Gastroesophageal sphincter (tissue), 4 donors: ENCODE data around the gene HUWE1. TPM values are rescaled to one million over a fixed set of nuclear protein-coding genes. Genes with fewer than 3 reads are reported as not detected.

Source experiments
- ATAC-seq: fragments of 150-250 bp; one replicate; pipeline ENCODE4 v1.9.1; 2016; ENCODE audit warnings: mild to moderate bottlenecking, moderate library complexity
- H3K27ac ChIP-seq, 4 donors: fragments of 200-600 bp; sonication (generic) in 3 of 4; 1 replicate in 3 of 4; 2 replicates in 1 of 4; pipeline ENCODE4 v1.5.1; 2016 to 2019
- H3K27me3 ChIP-seq: fragments of 200-600 bp; sonication (generic); one replicate; pipeline ENCODE4 v1.5.1; 2019
- H3K36me3 ChIP-seq, 2 donors: fragments of 200-600 bp; sonication (generic); one replicate each; pipeline ENCODE4 v1.5.1; 2019; ENCODE audit warnings: control low read depth in 1 of 2
- H3K4me1 ChIP-seq, 3 donors: fragments of 200-600 bp; sonication (generic); 1 replicate in 2 of 3; 2 replicates in 1 of 3; pipeline ENCODE4 v1.5.1; 2016 to 2019; ENCODE audit warnings: control low read depth in 2 of 3
- H3K4me3 ChIP-seq, 2 donors: fragments of 200-600 bp; sonication (generic); one replicate each; pipeline ENCODE4 v1.5.1; 2019; ENCODE audit warnings: mild to moderate bottlenecking in 1 of 2, moderate library complexity in 1 of 2
- H3K9me3 ChIP-seq, 3 donors: fragments of 200-600 bp; sonication (generic); one replicate each; pipeline ENCODE4 v1.5.1; 2017 to 2019; ENCODE audit warnings: control low read depth in 2 of 3
- CTCF ChIP-seq, 4 experiments: fragments of 200-600 bp in 2 of 4; fragments of 450-650 bp in 2 of 4; sonication (generic) in 1 of 4; IDR thresholded peaks; one replicate each; pipeline ENCODE4 v1.5.1; 2017 to 2019; ENCODE audit warnings: antibody characterized with exemption in 4 of 4, mild to moderate bottlenecking in 2 of 4, moderate library complexity in 2 of 4
- EP300 ChIP-seq: sonication (generic); formaldehyde crosslinking; IDR thresholded peaks from one replicate; pipeline ENCODE4 v1.6.1; 2017; ENCODE audit warnings: antibody characterized with exemption, mild to moderate bottlenecking
- POLR2A ChIP-seq, 2 donors: fragments of 450-650 bp; IDR thresholded peaks; one replicate each; pipeline ENCODE4 v1.6.1; 2017; ENCODE audit warnings: antibody characterized with exemption in 2 of 2, mild to moderate bottlenecking in 2 of 2, moderate library complexity in 1 of 2
- POLR2AphosphoS5 ChIP-seq: sonication (generic); formaldehyde crosslinking; IDR thresholded peaks from one replicate; pipeline ENCODE4 v1.6.1; 2017; ENCODE audit warnings: antibody characterized with exemption
- WGBS, 2 donors: methylation state at CpG; one replicate each; pipeline ENCODE4 v1.1.5; 2018; ENCODE audit warnings: low coverage in 1 of 2; 5-methylcytosine and 5-hydroxymethylcytosine counted together
- total RNA-seq, 4 donors: library from RNA; depleted of rRNA; stranded (reverse); fragments of >200 nt; gene quantifications; one replicate each; pipeline ENCODE4 v1.1.0, GENCODE V29; 2016

Gene HUWE1
- total RNA-seq, 4 donors from 2014 or later, result 103 to 170 (median 113) TPM

- peaks cover 0 to 79% of the 10 kb centered on the region in 2 donors for H3K36me3 ChIP-seq
- no peaks in the 10 kb centered on the region for H3K27me3 ChIP-seq
- no peak for ATAC-seq
- TF ChIP-seq EP300 (no peak), CTCF (IDR thresholded peaks at IDR 0.05) (no peak), POLR2AphosphoS5 (no peak), POLR2A (IDR thresholded peaks at IDR 0.05) (no peak)
- 94 to 95% methylated on average over 2 to 3 of the region's 3 CpGs for WGBS, 2 donors
- H3K4me1 ChIP-seq, result no peaks in the 10 kb centered on the region
- H3K27ac ChIP-seq, result no peak overlapping the region
- no peak overlapping the region for H3K4me3 ChIP-seq
- H3K9me3 ChIP-seq, result no peaks in the 10 kb centered on the region
Measured at GRCh38 chrX:53644751-53645150, 41.8 kb downstream of the HUWE1 start.

DNA sequence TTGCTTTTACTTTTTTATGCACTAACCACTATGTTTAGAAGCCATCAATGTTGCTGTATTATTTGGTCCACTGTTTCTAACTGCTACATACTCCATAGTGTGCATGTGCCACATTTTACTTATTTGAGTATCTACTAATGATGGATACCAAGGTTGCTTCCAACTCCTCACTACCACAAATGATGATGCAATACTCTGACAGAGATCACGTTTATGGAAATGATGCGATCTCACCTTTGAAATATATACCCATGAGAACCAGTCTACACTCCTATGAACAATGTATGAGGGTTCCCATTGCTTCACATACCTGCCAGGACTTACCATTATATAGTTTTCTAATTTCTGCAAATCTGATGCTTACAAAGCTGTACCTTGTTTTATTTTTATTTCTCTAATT lies 44.2 kb downstream of the HUWE1 start:
- no peaks in the 10 kb centered on the region for H3K27me3 ChIP-seq
- 78 to 80% methylated on average over 1 to 2 of the region's 2 CpGs for WGBS, 2 donors
- H3K4me3 ChIP-seq, result no peak overlapping the region
- no peak for ATAC-seq
- H3K4me1 ChIP-seq, result no peaks in the 10 kb centered on the region
- H3K9me3 ChIP-seq, result no peaks in the 10 kb centered on the region
- H3K36me3 ChIP-seq, result peaks cover 0 to 75% of the 10 kb centered on the region in 2 donors
- TF ChIP-seq POLR2A (IDR thresholded peaks at IDR 0.05) (no peak), CTCF (IDR thresholded peaks at IDR 0.05) (no peak), EP300 (no peak), POLR2AphosphoS5 (no peak)
- H3K27ac ChIP-seq, result no peak overlapping the region

- no peak for ATAC-seq
- no peaks in the 10 kb centered on the region for H3K9me3 ChIP-seq
- no peak overlapping the region for H3K27ac ChIP-seq
- H3K36me3 ChIP-seq, result peaks cover 0 to 48% of the 10 kb centered on the region in 2 donors
- no peaks in the 10 kb centered on the region for H3K4me1 ChIP-seq
- H3K4me3 ChIP-seq, result no peak overlapping the region
- TF ChIP-seq POLR2AphosphoS5 (no peak), CTCF (IDR thresholded peaks at IDR 0.05) (no peak), POLR2A (IDR thresholded peaks at IDR 0.05) (no peak), EP300 (no peak)
- H3K27me3 ChIP-seq, result no peaks in the 10 kb centered on the region
Measured at GRCh38 chrX:53639257-53639656, 47.3 kb downstream of the HUWE1 start.

DNA sequence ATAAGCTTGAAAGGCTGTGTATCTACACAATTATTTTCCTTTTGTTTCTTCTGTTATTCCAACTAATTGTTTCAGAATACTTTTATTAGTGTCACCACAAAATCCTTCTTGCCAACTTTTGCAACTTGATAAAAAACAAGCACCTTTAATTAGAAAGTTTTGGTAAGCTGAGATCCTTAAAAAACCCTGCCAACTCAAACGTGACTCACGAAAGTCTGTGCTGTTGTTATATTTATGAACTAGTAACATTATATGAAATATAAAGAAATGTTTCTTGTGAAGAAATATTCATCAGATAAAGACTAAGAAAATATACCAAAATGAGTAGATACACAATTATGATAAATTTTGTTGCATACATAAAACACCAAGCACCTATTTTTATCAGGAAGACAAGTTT lies 49.0 kb downstream of the HUWE1 start:
- ATAC-seq, result no peak
- TF ChIP-seq CTCF (IDR thresholded peaks at IDR 0.05) (no peak), POLR2AphosphoS5 (no peak), EP300 (no peak), POLR2A (IDR thresholded peaks at IDR 0.05) (no peak)
- Histone ChIP-seq H3K4me3 (no peak overlapping the region), H3K4me1 (no peaks in the 10 kb centered on the region), H3K27me3 (no peaks in the 10 kb centered on the region), H3K27ac (no peak overlapping the region), H3K36me3 (peaks cover 0 to 42% of the 10 kb centered on the region in 2 donors), H3K9me3 (no peaks in the 10 kb centered on the region)
- 32 to 50% methylated on average over 2 of the region's 2 CpGs for WGBS, 2 donors

GRCh38 chrX:53631156-53631555 lies 55.4 kb downstream of the HUWE1 start:
- H3K9me3 ChIP-seq, result no peaks in the 10 kb centered on the region
- TF ChIP-seq CTCF (IDR thresholded peaks at IDR 0.05) (no peak), POLR2AphosphoS5 (no peak), POLR2A (IDR thresholded peaks at IDR 0.05) (no peak), EP300 (no peak)
- no peak for ATAC-seq

More at GRCh38 chrX:53631156-53631555, 55.4 kb downstream of the HUWE1 start:
- no peaks in the 10 kb centered on the region for H3K27me3 ChIP-seq
- H3K4me1 ChIP-seq, result no peaks in the 10 kb centered on the region
- H3K4me3 ChIP-seq, result no peak overlapping the region
- no peak overlapping the region for H3K27ac ChIP-seq
- 68 to 75% methylated on average over 2 of the region's 2 CpGs for WGBS, 2 donors
- peaks cover 0 to 75% of the 10 kb centered on the region in 2 donors for H3K36me3 ChIP-seq
